Sigmoid colon (tissue), 4 donors: ENCODE results near the gene AGAP9.
"Not testable (repeated sequence)": the region's sequence is repeated elsewhere in the genome, so short reads cannot be mapped to it uniquely, and the experiment has no call there.

ENCODE experiments used
- EP300 ChIP-seq, 4 donors: sonication (generic); formaldehyde crosslinking; IDR thresholded peaks; one replicate each; pipeline ENCODE4 v1.6.1; 2017; ENCODE audit warnings: antibody characterized with exemption in 4 of 4
- POLR2A ChIP-seq, 2 donors: fragments of 450-650 bp; IDR thresholded peaks; one replicate each; pipeline ENCODE4 v1.6.1; 2016; ENCODE audit warnings: antibody characterized with exemption in 2 of 2, mild to moderate bottlenecking in 2 of 2, moderate library complexity in 2 of 2
- POLR2AphosphoS5 ChIP-seq, 4 donors: sonication (generic); formaldehyde crosslinking; IDR thresholded peaks; one replicate each; pipeline ENCODE4 v1.6.1; 2017; ENCODE audit warnings: antibody characterized with exemption in 4 of 4
- TF ChIP-seq, protein P1 (sequence below), 4 experiments: fragments of 450-650 bp in 3 of 4; fragments of 200-600 bp in 1 of 4; IDR thresholded peaks; one replicate each; pipeline ENCODE4 v1.5.1; 2016 to 2019; ENCODE audit warnings: antibody characterized with exemption in 4 of 4, mild to moderate bottlenecking in 3 of 4, moderate library complexity in 2 of 4

DNA sequence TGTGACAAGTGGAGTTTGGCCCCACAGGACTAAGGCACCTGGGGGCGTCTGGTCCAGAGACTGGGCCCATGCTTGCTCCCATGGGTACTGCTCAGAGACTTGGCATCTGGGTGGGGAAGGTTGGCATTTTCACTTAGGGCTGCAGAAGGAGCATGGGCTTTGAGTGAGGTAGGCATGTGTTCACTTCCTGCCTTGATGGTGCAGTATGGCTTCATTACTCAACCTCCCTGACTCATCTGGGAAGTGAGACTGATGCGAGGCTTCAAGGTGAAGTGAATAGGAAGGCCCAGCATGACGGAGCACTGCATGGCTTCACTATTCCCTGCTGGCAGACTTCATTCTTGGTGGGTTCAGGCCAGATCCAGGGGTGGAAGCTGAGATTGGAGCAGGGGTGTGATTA, 50.8 kb downstream of the AGAP9 start:
- not testable (repeated sequence) for TF ChIP-seq POLR2A, POLR2AphosphoS5, EP300 (IDR thresholded peaks at IDR 0.05)
- TF ChIP-seq, protein P1, sequence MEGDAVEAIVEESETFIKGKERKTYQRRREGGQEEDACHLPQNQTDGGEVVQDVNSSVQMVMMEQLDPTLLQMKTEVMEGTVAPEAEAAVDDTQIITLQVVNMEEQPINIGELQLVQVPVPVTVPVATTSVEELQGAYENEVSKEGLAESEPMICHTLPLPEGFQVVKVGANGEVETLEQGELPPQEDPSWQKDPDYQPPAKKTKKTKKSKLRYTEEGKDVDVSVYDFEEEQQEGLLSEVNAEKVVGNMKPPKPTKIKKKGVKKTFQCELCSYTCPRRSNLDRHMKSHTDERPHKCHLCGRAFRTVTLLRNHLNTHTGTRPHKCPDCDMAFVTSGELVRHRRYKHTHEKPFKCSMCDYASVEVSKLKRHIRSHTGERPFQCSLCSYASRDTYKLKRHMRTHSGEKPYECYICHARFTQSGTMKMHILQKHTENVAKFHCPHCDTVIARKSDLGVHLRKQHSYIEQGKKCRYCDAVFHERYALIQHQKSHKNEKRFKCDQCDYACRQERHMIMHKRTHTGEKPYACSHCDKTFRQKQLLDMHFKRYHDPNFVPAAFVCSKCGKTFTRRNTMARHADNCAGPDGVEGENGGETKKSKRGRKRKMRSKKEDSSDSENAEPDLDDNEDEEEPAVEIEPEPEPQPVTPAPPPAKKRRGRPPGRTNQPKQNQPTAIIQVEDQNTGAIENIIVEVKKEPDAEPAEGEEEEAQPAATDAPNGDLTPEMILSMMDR (IDR thresholded peaks at IDR 0.05) = not testable (repeated sequence)
